ENCODE results near the gene LFNG. TPM values are rescaled to one million over a fixed set of nuclear protein-coding genes. Genes with fewer than 3 reads are reported as not detected.

Gene LFNG
- total RNA-seq, 1 donor from 2014 or later: 44.9 TPM

DNA sequence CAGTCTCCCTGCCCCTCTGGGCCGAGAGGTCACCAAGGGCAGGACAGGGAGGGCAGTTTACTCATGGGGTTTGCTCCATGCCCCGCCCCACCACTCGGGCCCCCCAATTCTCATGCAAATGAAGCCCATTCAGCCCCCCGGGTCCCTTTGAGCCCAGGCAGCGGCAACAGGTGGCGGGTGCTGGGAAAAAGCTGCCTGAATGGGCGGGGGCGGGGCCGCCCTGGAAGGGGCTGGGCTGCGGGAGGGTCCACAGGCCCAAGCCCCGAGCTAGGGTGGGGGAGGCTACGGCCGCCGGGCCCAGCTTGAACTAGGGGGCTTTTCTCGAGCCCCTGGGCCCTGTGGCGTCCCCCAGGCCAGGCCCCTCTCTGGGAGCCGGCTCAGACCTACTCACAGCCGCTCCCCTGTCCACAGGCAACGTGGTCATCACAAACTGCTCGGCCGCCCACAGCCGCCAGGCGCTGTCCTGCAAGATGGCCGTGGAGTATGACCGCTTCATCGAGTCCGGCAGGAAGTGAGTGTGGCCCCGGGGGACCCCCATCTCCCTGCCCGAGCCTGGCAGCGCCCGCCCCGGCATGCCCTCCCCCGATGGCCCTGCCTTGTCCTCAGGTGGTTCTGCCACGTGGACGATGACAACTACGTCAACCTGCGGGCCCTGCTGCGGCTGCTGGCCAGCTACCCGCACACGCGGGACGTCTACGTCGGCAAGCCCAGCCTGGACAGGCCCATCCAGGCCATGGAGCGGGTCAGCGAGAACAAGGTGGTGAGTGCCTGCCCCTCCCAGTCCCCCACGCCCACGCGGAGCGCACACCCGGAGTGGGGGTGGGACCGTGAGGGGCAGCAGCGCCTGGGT is 5.5 kb downstream of the LFNG start:
- Mint-ChIP-seq H3K27ac (ENCODE audit: unreplicated experiment) (no peak overlapping the region), H3K4me1 (peaks cover 42% of the 10 kb centered on the region), H3K36me3 (ENCODE audit: low read depth) (peaks cover 2% of the 10 kb centered on the region), H3K4me3 (peak overlapping the region; percentile 87), H3K27me3 (ENCODE audit: low read depth) (peaks cover 3% of the 10 kb centered on the region), H3K9me3 (no peaks in the 10 kb centered on the region)
- TF ChIP-seq, protein P1, sequence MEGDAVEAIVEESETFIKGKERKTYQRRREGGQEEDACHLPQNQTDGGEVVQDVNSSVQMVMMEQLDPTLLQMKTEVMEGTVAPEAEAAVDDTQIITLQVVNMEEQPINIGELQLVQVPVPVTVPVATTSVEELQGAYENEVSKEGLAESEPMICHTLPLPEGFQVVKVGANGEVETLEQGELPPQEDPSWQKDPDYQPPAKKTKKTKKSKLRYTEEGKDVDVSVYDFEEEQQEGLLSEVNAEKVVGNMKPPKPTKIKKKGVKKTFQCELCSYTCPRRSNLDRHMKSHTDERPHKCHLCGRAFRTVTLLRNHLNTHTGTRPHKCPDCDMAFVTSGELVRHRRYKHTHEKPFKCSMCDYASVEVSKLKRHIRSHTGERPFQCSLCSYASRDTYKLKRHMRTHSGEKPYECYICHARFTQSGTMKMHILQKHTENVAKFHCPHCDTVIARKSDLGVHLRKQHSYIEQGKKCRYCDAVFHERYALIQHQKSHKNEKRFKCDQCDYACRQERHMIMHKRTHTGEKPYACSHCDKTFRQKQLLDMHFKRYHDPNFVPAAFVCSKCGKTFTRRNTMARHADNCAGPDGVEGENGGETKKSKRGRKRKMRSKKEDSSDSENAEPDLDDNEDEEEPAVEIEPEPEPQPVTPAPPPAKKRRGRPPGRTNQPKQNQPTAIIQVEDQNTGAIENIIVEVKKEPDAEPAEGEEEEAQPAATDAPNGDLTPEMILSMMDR (conservative IDR thresholded peaks at IDR 0.05): no peak
- DNase-seq (ENCODE audit: low read depth, low spot score): peak; percentile 53

- Mint-ChIP-seq H3K27ac (ENCODE audit: unreplicated experiment) (no peak overlapping the region), H3K4me3 (peak overlapping the region; percentile 61), H3K36me3 (ENCODE audit: low read depth) (peaks cover 2% of the 10 kb centered on the region), H3K27me3 (ENCODE audit: low read depth) (peaks cover 3% of the 10 kb centered on the region), H3K4me1 (peaks cover 40% of the 10 kb centered on the region), H3K9me3 (no peaks in the 10 kb centered on the region)
- DNase-seq (ENCODE audit: low read depth, low spot score): no peak
- TF ChIP-seq, protein P1 (conservative IDR thresholded peaks at IDR 0.05): no peak
Measured at GRCh38 chr7:2525658-2526630, 6.4 kb downstream of the LFNG start.

- Mint-ChIP-seq H3K9me3 (no peaks in the 10 kb centered on the region), H3K4me1 (peaks cover 38% of the 10 kb centered on the region), H3K36me3 (ENCODE audit: low read depth) (peaks cover 2% of the 10 kb centered on the region), H3K4me3 (peak overlapping the region; percentile 38), H3K27me3 (ENCODE audit: low read depth) (peaks cover 3% of the 10 kb centered on the region), H3K27ac (ENCODE audit: unreplicated experiment) (no peak overlapping the region)
- TF ChIP-seq, protein P1 (conservative IDR thresholded peaks at IDR 0.05): no peak
- no peak for DNase-seq (ENCODE audit: low read depth, low spot score)
Measured at GRCh38 chr7:2526659-2527504, 7.3 kb downstream of the LFNG start.

DNA sequence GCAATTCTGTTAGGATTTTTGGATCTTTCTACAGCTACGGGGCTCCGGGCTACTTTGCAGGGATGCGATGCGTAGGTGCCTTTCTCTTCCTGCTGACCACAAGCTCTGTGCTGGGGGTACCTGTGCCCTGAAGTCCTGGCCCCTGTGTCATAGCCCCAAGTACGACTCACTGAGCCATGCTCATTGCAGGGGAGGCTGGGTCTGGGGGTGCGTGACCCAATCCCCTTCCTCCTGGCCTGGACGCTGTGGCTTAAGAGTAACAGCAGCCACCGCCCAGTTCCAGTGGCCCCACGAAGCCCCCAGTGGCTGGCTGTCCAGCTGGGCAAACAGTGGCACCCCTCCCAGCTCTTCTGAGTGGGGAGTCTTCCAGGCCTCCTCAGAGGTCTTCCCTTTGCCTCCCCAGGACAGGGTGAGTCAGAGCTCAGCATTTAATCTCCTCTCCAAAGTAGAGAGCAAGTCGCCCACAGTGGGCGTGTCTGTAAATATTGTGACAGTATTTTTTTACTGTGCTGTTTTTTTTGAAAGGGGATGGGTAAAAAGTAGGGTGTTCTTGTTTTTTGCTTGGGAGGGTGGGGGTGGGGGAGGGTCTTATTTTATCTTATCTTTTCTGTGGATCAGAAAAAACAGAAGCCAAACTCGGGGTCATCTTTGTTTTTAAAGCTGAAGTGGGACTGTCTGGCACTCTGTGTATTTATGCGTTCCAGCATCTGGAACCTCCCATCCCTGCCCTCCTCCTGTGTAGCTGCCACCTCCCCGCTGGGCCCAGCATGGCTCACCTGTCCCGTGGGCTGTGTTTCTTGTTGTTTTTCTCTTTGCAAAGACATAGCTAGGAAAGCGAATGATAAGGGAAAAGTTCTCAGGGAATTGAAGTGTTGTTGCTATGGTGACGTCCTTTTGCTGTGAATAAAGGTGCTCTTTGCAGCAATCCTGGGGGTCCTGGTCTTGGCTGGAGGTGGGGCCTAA is 8.2 kb downstream of the LFNG start:
- no peaks in the 10 kb centered on the region for H3K9me3 Mint-ChIP-seq
- TF ChIP-seq, protein P1 (conservative IDR thresholded peaks at IDR 0.05): no peak
- peaks cover 29% of the 10 kb centered on the region for H3K4me1 Mint-ChIP-seq
- no peak for DNase-seq (ENCODE audit: low read depth, low spot score)
- peaks cover 2% of the 10 kb centered on the region for H3K36me3 Mint-ChIP-seq (ENCODE audit: low read depth)
- peaks cover 3% of the 10 kb centered on the region for H3K27me3 Mint-ChIP-seq (ENCODE audit: low read depth)
- no peak overlapping the region for H3K27ac Mint-ChIP-seq (ENCODE audit: unreplicated experiment)
- peak overlapping the region; percentile 54 for H3K4me3 Mint-ChIP-seq
